Chondrocyte (in vitro differentiated cells): ENCODE results near the gene PYGM. TPM values are rescaled to one million over a fixed set of nuclear protein-coding genes. Genes with fewer than 3 reads are reported as not detected.
A peak's percentile ranks its signal among the peaks of the same experiment; 100 is the strongest.

ENCODE experiments used
- DNase-seq: peaks from one replicate; pipeline ENCODE4 v3.0.0; 2021; ENCODE audit warnings: mixed read lengths, low spot score
- H3K27ac Mint-ChIP-seq: one replicate; pipeline ENCODE4 v1.8.0; 2021; ENCODE audit warnings: mild to moderate bottlenecking, moderate library complexity, mixed read lengths; ENCODE audit not compliant: unreplicated experiment
- H3K27me3 Mint-ChIP-seq: 2 replicates; pipeline ENCODE4 v1.8.0; 2021; ENCODE audit warnings: low read depth, mixed read lengths
- H3K36me3 Mint-ChIP-seq: 2 replicates; pipeline ENCODE4 v1.8.0; 2021; ENCODE audit warnings: low read depth, mixed read lengths
- H3K4me1 Mint-ChIP-seq: 2 replicates; pipeline ENCODE4 v1.8.0; 2021; ENCODE audit warnings: low read depth, mild to moderate bottlenecking, mixed read lengths
- H3K4me3 Mint-ChIP-seq: one replicate; pipeline ENCODE4 v1.8.0; 2021; ENCODE audit warnings: mild to moderate bottlenecking, moderate library complexity, mixed read lengths; ENCODE audit not compliant: unreplicated experiment
- H3K9me3 Mint-ChIP-seq: 2 replicates; pipeline ENCODE4 v1.8.0; 2021; ENCODE audit warnings: low read depth, mixed read lengths
- CTCF ChIP-seq: fragments of 200-600 bp; sonication (generic); IDR thresholded peaks from 2 replicates; pipeline ENCODE4 v1.5.0; 2021; ENCODE audit warnings: antibody characterized with exemption, mild to moderate bottlenecking, moderate library complexity
- total RNA-seq: library from RNA; stranded (reverse); gene quantifications from 3 replicates; pipeline ENCODE4 v1.2.1, GENCODE V29; 2021

The PYGM gene
- total RNA-seq, 1 donor from 2014 or later, result 1.6 TPM

- no peaks in the 10 kb centered on the region for H3K9me3 Mint-ChIP-seq
- H3K4me1 Mint-ChIP-seq, result no peaks in the 10 kb centered on the region
- no peak for TF ChIP-seq CTCF
- H3K4me3 Mint-ChIP-seq, result no peak overlapping the region
- H3K36me3 Mint-ChIP-seq, result peaks cover 3% of the 10 kb centered on the region
- peaks cover 20% of the 10 kb centered on the region for H3K27me3 Mint-ChIP-seq
- DNase-seq, result no peak
- no peak overlapping the region for H3K27ac Mint-ChIP-seq
Observed at GRCh38 chr11:64726867-64727530, 32.8 kb downstream of the PYGM start.

GRCh38 chr11:64726211-64726641, 33.5 kb downstream of the PYGM start:
- TF ChIP-seq CTCF, result no peak
- Mint-ChIP-seq H3K27me3 (peaks cover 28% of the 10 kb centered on the region), H3K9me3 (no peaks in the 10 kb centered on the region), H3K27ac (no peak overlapping the region), H3K4me3 (no peak overlapping the region), H3K4me1 (no peaks in the 10 kb centered on the region), H3K36me3 (no peaks in the 10 kb centered on the region)
- DNase-seq, result no peak

- no peaks in the 10 kb centered on the region for H3K4me1 Mint-ChIP-seq
- no peaks in the 10 kb centered on the region for H3K9me3 Mint-ChIP-seq
- peak; percentile 53 for DNase-seq
- no peak overlapping the region for H3K4me3 Mint-ChIP-seq
- no peak for TF ChIP-seq CTCF
- H3K27ac Mint-ChIP-seq, result no peak overlapping the region
- no peaks in the 10 kb centered on the region for H3K36me3 Mint-ChIP-seq
- peaks cover 38% of the 10 kb centered on the region for H3K27me3 Mint-ChIP-seq
Observed at GRCh38 chr11:64724863-64725532, 34.8 kb downstream of the PYGM start.

- no peaks in the 10 kb centered on the region for H3K9me3 Mint-ChIP-seq
- DNase-seq, result peak; percentile 61
- H3K36me3 Mint-ChIP-seq, result no peaks in the 10 kb centered on the region
- no peak for TF ChIP-seq CTCF
- H3K4me3 Mint-ChIP-seq, result peak overlapping the region; percentile 13
- H3K27ac Mint-ChIP-seq, result no peak overlapping the region
- H3K4me1 Mint-ChIP-seq, result no peaks in the 10 kb centered on the region
- H3K27me3 Mint-ChIP-seq, result peaks cover 42% of the 10 kb centered on the region
Observed at GRCh38 chr11:64723907-64724862, 35.6 kb downstream of the PYGM start.
